ENCODE results near the gene KDM4B.

DNA sequence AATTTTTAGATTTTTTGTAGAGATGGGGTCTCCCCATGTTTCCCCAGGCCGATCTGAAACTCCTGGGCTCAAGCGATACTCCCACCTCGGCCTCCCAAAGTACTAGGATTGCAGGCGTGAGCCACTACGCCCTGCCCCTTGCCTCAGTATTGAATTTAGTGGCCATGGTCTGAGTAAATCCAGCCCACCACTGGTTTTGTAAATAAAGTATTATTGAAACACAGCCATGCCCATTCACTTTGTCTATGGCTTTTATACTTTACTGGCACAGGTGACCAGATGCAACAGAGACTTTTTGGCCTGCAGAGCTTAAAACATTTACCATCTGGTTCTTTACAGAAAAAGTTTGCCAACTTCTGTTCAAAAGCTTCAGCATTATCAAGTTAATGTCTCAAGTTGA lies 227.9 kb downstream of the KDM4B start:
- TF ChIP-seq POLR2A (IDR thresholded peaks at IDR 0.05), result no peak
- TF ChIP-seq CTCF (IDR thresholded peaks at IDR 0.05), result no peak
